ENCODE results near the gene NME3.
"Not testable (repeated sequence)": the region's sequence is repeated elsewhere in the genome, so short reads cannot be mapped to it uniquely, and the experiment has no call there.

The NME3 gene

GRCh38 chr16:1745900-1746692, 25.2 kb downstream of the NME3 start:
- DNase-seq: no peak

GRCh38 chr16:1745181-1745899, 26.0 kb downstream of the NME3 start:
- no peak for DNase-seq

GRCh38 chr16:1744338-1744840, 27.0 kb downstream of the NME3 start:
- no peak for DNase-seq

- no peak for DNase-seq
These were observed 27.7 kb downstream of the NME3 start for GRCh38 chr16:1743376-1744337.

GRCh38 chr16:1741553-1742165, 29.7 kb downstream of the NME3 start:
- no peak for DNase-seq

GRCh38 chr16:1740781-1741490, 30.4 kb downstream of the NME3 start:
- DNase-seq: no peak

- DNase-seq: no peak
These were observed 31.1 kb downstream of the NME3 start for GRCh38 chr16:1740234-1740633.

GRCh38 chr16:1734816-1735215, 36.5 kb downstream of the NME3 start:
- no peak for DNase-seq

- DNase-seq: no peak
These were observed 37.2 kb downstream of the NME3 start for GRCh38 chr16:1734123-1734522.

GRCh38 chr16:1732551-1732987, 38.8 kb downstream of the NME3 start:
- not testable (repeated sequence) for DNase-seq

- DNase-seq: no peak
These were observed 39.3 kb downstream of the NME3 start for GRCh38 chr16:1732071-1732470.

GRCh38 chr16:1731603-1732002, 39.7 kb downstream of the NME3 start:
- no peak for DNase-seq

GRCh38 chr16:1731073-1731472, 40.3 kb downstream of the NME3 start:
- no peak for DNase-seq

- no peak for DNase-seq
These were observed 41.9 kb downstream of the NME3 start for GRCh38 chr16:1729445-1729844.

GRCh38 chr16:1729026-1729425, 42.3 kb downstream of the NME3 start:
- DNase-seq: no peak

- DNase-seq: no peak
These were observed 43.4 kb downstream of the NME3 start for GRCh38 chr16:1727651-1728624.

- no peak for DNase-seq
These were observed 44.5 kb downstream of the NME3 start for GRCh38 chr16:1726661-1727502.

GRCh38 chr16:1724491-1724890, 46.9 kb downstream of the NME3 start:
- DNase-seq: no peak

GRCh38 chr16:1723450-1724147, 47.7 kb downstream of the NME3 start:
- DNase-seq: no peak
